Left lobe of liver (tissue), 2 donors: ENCODE measurements around the gene C11orf21. TPM values are rescaled to one million over a fixed set of nuclear protein-coding genes. Genes with fewer than 3 reads are reported as not detected.
A peak's percentile ranks its signal among the peaks of the same experiment; 100 is the strongest.

ENCODE experiments used
- ATAC-seq: fragments of 200-7000 bp; cut with Tn5 transposase; one replicate; pipeline ENCODE4 v1.9.1; 2020; ENCODE audit warnings: mild to moderate bottlenecking, moderate library complexity
- DNase-seq: peaks from one replicate; pipeline ENCODE4 v3.0.0-alpha.2; 2020; ENCODE audit warnings: low spot score
- total RNA-seq: library from RNA; stranded (reverse); gene quantifications from one replicate; pipeline ENCODE4 v1.2.1, GENCODE V29; 2021
- donor health status: DM: no; HTN: no; CAD: no; lungs with moderate emphysema.
- donor health status: DM: no; HTN: yes; CAD: no.

C11orf21 gene
- total RNA-seq, 1 donor from 2014 or later, result 0.35 TPM

DNA sequence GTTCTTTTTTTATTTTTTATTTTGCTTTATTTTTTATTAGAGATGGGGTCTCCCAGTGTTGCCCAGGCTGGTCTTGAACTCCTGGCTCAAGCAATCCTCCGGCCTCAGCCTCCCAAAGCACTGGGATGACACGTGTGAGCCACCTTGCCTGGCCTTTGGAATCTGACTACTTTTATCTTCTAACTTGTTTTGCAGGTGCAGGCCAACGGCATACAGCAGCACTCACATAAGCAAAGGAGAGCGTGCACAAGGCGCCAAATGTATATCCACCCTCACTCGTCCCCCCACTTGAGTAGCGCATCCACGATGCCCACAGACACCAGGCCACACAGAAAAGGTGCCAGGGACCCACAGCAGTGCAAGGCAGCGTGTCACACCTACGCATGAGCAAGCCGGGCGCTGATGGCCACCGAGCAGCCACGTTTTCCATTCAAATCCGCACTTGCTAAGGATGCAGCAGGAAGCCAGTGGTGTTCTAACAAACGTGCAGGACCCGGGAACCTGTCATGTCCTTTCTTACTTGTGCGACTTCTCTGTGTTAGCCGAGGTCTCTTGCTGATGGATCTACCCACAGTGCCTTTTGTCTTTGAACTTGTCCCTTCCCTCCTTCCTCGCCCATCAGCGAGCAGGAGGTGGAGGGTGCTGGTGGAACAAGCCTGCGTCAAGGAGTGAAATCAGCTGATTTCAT is 37.2 kb downstream of the C11orf21 start:
- ATAC-seq, result no peak

DNA sequence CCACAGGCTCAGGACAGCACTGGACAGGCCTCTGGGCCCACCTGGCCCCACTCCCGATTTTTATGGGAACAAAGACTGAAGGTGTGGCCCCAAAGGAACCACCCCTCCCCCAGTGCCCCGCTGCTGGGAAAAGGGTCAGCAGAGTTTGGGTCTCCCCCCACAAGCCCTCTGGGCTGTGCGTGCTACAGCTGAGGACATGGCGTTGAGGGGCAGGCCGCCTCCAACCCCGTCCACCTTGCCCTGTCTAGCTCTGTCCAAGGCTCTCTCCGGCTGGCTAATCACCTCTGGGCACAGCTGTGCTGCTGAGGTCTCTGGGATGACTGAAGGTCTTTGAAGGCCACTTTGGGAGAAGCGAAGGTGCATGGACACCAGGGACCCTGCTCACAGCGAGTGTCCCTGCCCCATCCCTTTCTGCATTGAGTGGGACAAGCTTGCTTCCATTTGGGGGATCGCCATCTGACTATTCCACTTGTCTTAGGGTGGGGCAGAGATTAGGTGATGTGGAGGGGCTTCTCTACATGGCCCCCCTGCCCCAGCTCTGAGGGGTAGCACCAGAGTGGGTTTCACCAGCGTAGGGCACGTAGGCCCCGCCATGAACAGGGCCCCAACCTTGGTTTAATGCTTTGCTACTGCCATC is 37.9 kb downstream of the C11orf21 start:
- no peak for ATAC-seq

More for the DNA sequence above, 37.2 kb downstream of the C11orf21 start:
- DNase-seq, result no peak

DNA sequence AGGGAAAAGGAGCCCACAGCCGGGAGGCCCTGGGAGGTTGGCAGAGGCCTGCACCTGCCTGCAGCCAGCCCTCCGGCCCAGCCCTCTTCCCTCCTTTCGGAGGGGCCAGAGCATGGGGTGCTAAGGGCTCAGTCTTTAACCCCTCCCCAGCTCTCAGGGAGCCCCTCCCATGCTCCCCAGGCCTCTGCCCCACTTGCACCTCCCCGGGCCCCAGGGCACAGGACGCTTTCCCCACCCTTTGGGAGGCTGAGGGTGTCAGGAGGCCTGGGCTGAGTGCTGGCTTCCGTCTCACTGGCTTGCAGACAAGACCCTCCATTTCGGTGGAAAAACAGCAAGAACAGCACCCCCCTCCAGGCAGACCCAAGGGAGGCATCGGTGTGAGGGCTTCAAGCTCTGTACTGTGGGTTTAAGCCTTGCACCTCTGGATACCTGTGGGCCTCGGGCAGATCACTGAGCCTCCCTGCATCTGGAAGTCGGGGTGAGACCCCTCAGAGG is 38.6 kb downstream of the C11orf21 start:
- no peak for ATAC-seq
- DNase-seq, result no peak

More for the DNA sequence above, 37.9 kb downstream of the C11orf21 start:
- DNase-seq, result no peak

DNA sequence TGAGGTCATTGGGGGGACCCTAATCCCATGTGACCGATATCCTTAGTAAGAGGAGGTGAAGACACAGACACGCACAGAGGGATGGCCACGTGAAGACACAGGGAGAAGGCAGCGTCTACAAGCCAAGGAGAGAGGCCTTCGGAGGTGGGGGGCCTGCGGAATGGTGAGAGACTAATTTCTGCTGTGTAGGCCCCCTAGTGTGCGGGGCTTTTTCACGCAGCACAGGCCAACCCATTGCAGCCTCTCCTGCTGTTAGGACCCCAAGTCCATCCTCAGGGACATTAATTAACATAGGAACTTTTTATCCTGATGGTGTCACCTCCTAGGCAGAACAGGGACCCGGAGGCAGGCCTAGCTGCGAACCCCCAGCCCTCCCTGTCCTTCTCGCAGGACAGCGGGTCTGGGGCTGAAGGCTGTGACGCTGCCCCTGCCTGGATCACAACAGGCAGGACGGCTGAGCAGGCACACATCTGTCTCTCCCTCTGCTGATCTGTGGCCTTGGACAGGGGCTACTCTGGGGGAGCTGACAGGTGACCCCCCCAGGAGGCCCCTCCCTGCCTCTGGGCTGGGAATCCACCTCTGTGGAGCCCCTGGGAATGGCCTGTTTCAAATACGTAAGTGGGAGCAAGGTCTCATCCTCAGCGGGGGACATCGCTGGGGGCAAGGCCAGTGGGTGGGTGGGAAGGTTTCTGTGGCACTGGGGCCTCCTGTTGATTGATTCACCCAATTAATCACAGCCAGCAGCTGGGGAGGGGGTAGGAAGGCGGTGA is 39.2 kb downstream of the C11orf21 start:
- ATAC-seq (no peak), DNase-seq (no peak)

DNA sequence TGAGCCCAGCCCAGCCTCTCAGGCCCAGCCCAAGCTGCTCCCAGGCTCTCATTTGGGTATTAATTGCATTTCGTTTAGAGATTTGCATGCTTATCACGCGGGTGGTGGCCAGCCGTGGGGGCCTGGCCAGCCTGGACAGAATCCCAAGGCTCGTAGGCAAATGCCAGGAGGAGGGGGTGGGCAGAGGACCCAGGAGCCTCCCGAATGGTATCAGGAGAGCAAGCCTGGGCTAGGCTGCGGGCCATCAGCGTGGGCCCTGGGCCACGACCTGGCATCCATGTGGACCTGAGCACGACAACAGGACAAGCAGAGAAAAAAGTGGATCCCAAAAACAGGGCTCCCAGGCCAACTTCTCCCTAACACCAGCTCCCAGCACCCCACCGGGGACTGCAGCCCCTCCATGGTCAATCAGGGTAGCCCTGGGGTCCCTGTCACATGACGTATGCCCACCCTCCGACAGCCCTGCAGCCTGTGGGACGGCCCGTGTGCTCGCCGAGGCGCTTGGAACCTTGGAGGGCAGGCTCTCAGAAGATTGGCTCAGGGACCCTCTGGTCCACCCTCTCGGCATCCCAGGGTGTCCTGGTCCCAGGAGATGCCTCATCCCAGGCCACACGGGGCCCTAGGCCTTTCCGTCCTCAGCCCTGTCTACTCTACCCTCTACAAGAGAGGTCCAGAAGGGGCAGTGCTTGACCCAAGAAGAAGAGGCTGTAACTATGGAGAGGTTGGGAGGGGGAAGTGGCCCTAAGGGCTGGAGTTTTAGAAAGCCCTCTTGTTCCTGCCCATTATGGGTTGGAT is 40.1 kb downstream of the C11orf21 start:
- ATAC-seq (no peak), DNase-seq (peak; percentile 33)

DNA sequence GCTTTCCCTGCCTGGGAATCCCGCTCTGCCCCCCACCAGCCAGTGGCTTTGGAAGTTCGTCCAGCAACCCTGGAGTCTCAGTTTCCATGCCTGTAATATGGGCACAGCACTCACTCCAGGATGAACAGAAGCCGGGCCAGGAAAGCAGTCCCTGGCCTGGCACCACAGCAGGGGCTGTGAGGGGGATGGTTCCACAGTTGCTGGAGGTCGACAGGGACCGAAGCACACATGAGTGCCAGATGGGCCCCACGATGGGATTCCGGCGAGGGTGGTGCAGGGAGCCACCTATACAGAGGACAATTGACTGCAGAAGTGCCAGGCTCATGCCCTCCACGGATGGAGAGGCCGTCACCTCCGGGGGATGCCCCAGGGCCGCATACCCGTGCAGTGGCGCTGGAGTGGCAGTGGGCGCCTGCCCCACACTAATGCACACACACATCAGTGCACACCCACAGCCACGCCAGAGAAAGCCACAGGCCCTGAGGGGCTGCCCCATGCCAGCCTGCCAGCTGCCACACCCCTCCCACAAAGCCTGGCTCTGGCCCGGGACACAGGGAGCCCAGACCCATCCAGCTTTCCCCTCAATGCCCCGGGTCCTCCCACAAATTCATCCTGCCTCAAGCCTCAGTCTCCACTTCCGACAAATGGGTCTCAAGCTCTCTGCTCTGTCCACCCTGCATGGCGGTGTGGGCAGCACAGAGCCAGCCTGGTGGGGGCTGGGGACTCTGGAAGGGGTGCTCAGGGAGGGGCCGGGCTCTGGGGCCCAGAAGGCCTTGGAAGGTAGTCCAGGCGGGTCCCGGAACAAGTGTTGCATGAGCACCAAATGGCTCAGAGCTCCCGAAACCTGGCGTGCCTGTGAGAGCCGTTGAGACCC is 41.0 kb downstream of the C11orf21 start:
- DNase-seq, result no peak
- ATAC-seq, result no peak

DNA sequence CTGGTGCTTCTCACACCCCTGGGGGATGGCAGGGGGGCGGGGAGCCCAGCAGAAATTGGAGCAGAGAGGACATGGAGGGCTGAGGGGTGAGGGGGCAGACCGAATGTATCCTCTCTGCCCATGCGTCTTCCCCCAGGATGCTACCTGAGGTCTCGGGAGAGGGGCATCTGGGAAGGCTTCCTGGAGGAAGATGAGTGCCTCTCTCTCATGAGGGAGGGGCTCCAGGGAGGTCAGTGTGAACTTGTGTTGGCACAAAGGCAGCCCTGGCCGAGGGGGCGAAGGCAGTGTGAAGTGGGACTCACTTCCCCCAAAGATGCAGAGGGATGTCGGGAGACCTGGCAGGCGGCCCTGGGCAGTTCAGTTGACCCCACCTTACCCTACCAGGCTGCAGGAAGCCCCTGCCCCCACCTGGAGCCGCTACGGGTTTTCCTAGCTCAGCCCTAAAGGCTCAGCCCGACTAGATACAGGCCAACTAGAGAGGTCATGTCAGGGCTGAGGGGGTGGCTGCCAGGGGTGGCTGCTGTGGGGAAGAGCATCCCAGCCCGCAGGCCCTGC is 41.7 kb downstream of the C11orf21 start:
- no peak for DNase-seq

DNA sequence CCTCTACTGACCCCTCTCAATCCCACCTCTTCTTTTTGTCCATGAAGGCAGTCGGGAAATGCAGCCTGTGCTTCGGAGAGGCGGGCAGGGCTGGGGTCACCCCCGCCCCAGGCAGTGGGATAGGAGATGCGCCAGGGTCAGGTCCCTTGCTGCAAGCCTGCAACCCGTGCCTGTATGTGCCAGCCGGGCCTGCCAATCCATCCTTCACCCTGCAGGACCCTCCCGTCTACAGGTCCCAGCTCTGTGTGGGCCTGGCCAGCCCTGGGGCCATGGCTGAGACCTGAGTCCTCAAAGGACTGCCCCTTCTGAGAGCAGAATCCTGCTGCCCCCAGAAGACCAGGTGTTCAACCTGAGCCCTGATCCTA is 42.3 kb downstream of the C11orf21 start:
- DNase-seq, result no peak
- no peak for ATAC-seq

More for the DNA sequence above, 41.7 kb downstream of the C11orf21 start:
- no peak for ATAC-seq

DNA sequence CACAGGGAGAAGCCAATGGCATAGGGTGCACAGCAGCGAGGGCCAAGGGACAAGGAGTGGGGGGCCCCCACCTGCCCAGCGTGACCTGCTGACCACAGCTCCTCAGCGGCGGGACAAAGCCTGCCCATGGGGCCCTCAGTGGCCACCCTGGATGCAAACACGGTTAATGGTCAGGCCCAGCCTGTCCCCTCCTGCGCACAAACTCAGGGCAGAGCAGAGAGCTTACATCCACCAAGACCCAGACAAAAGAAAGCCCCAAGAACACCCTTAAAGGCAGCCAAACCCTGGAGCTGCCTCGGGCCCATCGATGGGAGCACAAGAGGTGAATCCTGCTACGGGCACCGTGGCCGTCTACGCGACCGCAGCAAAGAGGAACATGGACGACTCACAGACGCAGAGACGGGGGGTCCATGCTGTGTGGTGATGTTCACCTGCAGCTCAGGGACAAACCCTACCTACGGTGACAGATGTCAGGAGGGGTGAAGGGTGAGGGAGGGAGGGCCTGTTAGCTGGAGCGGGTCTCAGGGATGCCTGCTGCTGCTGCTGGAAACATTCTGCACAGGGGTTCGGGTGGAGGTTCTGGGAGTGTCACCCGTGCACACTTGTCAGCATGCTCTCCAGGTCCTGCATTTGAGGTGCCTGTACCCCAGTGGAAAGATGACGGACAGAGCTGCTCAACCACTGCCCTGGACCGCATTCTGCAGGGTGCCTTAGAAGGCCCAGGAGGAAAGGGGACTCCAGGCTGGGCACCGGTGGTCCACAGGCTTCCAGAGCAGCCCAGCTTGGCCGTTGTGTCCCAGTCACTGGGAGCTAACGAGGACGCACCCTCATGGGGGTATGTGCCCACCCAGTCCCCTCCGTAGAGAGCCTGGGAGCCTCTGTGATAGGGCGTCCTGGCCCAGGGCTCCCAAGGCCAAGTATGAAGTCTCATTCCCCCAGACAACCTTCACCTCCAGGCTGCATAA is 42.9 kb downstream of the C11orf21 start:
- DNase-seq (no peak), ATAC-seq (no peak)

DNA sequence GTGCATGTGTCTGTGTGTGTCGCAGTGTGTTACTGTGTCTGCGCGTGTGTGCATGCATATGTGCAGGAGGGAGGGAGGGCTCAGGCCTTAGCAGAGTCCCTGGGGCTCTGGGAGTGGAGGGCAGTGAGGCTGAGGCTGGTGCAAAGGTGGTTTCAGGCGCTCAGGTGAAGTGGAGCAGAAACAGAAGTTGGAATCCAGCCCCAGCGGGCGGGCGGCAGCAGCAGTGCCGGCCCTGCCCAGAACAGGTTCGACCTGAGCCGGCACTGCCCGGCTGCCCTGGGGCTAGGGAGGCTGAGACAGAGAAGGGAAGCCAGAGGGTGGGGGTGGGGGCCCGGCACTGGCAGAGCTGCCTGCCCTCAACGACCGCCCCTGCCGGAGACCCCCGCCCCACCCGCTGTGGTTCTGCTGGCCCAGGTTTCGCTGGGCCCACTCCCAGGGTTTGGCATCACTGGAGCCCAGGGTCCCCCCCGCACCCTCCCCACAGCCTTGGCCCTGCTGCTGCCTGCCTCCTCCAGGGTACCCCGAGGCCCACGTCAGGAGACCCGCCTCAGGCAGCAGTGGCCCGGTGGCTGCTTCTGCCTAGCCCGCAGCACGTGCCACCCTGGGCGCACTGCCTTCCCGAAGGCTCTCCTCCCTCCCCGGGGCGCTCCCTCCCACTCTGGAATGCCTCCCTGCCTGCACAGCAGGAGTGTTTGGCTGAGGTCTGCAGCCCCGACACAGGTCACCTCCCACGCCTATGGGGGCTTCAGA is 44.6 kb downstream of the C11orf21 start:
- no peak for ATAC-seq
- DNase-seq, result peak; percentile 44

DNA sequence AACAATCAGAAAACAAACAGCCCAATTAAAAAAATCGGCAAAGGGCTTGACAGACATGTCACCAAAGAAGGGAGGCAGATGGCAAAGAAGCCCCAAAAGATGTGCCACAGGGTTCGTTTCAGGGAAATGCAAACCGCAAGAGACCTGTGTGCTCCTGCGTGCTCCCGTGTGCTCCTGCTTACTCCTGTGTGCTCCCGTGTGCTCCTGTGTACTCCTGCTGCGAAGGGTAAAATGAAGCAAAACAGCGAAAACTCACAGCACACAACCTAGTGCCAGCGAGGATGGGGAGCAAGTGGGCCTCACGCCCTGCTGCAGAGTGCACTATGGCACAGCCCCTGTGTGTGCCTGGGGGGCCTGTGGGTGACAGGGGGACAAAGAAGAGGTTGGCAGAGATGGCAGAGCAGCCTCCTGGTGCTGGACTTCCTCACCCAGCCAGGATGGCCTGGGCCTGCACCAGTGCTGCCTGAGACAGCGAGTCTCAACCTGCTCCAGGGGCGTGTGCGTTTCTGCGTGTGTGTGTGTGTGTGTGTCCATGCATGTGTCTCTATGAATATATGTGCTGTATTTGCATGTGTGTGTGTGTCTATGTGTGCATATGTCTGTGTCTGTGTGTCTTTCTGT is 45.3 kb downstream of the C11orf21 start:
- ATAC-seq (no peak), DNase-seq (no peak)

DNA sequence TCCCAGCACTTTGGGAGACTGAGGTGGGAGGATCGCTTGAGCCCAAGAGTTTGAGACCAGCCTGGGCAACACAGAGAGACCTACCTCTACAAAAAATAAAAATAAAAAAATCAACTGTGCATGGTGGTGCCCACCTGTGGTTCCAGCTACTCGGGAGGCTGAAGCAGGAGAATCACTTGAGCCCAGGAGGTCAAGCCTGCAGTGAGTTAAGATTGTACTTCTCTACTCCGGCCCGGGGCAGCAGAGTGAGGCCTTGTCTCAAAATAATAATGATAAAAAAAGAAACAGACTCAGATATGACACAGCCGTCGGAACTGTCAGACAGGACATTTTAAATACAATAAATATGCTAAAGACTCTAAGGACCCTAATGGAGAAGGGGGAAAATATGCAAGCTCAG is 49.7 kb downstream of the C11orf21 start:
- no peak for ATAC-seq
- no peak for DNase-seq

DNA sequence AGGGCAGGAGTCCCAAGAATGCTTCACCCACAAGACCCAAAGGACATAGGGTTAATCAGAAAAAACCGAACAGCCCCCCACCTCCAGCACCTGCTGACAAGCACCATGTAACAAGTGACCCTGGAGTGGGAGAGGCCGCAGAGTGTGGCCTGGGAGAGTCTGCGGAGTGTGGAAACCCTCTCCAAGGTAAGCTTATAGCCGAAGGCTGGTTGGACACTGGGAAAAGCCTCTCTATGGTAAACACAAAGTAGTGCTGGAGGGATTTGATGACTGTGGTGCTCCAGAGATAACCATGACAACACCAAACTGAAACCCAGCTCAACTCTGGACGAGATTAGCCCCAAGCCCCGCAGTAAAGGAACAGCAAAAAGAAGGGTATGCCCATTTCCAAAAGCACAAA is 50.6 kb downstream of the C11orf21 start:
- no peak for ATAC-seq
- DNase-seq, result no peak

DNA sequence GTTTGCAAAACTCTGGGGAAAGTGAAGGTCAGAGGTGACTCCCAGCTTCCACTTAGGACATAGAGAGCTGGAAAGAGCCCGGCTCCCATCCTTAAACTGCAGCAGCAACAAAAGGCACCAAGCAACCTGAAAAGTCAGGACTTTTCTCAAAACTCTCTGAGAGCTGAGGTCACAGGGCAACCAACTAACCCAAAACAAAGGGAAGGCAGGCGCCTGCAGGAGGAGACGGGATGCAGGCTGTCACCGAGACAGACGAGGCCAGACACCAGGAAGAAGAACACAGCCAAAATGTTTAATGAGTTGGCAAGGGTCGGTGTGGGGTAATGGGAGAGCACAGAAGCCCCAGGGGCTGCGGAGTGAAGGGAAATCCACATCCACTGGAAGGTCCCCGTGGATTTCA is 51.2 kb downstream of the C11orf21 start:
- no peak for DNase-seq
- ATAC-seq, result no peak

DNA sequence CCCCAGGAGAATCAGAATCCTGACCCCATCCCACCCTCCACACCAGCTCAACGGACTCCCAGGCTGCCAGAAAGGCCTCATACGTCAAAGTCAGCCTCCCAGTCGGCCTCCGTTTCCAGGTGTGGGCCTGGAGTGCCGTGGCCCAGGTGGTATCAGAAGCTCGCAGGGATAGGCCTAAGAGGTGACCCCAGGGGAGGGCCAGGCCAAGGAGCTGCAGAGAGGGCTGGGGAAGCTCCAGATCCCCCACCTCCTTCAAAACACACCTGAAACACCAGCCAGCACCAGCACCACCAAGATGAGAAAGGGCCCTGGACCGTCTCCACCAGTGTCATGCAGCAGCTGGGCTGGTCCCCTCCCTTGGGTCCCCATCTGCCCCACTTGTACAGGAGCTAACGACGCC is 51.7 kb downstream of the C11orf21 start:
- ATAC-seq, result no peak
- DNase-seq, result no peak

DNA sequence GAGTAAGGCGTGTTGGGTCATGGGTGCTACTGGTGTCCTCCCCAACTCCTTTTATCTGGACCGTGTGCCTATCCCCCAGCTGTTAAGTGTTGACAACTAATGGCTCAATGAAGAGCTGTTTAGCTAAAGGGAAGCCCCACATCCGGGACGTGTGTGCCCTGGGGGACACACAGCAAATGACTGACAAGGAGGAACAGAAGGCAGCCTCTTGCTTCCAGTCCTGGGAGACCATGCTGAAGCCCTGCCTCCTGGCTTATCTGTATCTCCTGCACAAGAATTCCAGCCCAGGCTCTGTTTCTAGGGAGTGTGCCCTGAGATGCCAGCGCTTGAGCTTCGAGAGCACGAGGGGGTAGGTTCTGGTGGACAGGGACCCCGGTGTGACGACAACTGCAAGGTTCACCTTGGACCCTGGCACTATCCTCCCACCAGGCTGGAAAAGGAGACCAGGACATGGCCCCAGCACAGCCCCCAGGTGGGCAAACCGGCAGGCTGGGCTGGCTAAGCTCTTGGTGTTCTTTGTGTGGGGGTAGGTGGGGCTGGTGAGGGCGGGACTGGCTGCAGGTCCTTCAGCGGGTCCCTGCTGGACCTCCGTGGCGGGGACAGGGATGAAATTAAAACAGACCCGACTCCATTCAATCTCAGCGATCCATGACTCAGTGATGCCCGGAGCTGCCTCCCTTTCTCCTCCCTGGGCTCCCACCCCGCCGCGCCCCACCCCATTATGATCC is 52.4 kb downstream of the C11orf21 start:
- DNase-seq (no peak), ATAC-seq (no peak)

DNA sequence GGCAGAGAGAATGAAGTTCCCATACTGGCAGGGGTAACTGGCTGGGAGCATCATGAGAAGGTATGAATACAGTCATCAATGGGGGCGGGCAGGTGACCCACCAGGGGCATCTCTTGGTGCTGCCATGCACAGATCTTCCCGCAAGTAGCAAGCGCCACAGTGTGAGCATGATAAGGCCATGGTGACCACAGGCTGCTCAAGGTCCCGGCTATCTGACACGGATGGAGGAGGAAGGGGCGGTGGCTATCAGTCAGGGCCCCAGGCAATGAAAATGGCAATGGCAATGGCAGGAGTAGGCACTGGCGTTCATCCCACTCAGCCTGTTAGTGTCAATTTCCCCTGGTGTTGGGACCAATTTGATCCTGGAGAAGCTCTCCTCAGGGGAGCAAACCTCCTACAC is 53.0 kb downstream of the C11orf21 start:
- DNase-seq (no peak), ATAC-seq (no peak)
